Activated T-cell treated with anti-CD3 and anti-CD28 coated beads for 24 hours (primary cell): ENCODE measurements around the gene TSPO.
A peak's percentile ranks its signal among the peaks of the same experiment; 100 is the strongest.
"Not testable (repeated sequence)": the region's sequence is repeated elsewhere in the genome, so short reads cannot be mapped to it uniquely, and the experiment has no call there.

Experiments used
- DNase-seq: peaks from one replicate; pipeline ENCODE4 v3.0.0-alpha.2; 2020; ENCODE audit warnings: low read depth

The TSPO gene

DNA sequence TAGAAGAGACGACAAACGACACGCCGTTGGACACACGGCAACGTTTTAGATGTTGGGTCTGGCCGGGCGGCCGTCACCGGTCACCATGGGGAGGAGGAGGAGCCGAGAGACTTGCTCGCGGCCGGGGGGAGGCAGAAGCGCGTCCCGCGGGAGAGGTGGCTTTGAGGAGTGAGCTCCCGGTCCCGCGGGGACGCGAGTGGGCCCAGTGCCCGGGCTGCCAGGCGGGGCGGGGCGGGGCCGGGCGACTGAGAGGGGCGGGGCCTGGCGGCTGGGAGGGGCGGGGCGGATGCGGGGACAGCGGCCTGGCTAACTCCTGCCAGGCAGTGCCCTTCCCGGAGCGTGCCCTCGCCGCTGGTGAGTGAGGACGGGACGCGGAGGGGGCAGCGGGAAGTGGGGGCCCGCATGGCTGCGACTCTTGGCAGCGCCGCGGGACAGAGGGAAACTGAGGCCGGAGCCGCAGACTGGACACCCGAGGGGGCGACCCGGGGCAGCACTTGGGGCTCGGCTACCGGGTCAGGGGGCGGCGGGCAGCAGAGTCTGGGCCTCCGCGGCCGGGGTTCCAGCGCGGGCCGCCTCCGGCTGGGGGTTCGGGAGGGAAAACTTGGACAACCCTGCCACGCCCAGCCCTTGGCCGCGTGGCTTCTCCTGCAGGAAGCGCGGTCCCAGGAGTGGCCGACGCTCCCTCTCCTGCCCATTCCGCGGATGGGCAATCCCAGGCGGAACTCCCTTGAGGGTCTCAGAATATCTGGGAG is at the start of gene TSPO:
TSPO (plus strand) TSS at position 309 of the 752 bp plus-strand sequence. CDS start 7,680 bp downstream, outside the sequence.
- peak; percentile 49 for DNase-seq

DNA sequence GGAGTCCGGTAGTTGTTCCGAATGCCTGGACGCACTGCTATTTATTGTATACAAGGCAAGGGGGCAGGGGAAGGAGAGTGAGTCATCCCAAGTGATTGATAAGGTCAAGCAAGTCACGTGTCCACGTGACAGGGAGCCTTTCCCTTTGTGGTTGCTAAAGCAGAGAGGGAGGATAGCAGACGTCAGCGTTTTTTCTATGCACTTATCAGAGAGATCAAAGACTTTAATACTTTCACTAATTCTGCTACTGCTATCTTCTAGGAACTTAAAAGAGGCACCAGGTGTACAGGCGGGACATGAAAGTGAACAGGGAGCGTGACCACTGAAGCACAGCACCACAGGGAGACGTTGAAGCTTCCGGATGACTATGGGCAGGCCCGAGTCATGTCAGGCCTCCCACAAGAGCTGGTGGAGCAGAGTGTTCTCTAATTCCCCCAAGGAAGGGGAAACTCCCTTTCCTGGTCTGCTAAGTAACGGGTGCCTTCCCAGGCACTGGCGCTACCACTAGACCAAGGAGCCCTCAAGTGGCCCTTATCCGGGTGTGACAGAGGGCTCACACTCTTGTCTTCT is 47.2 kb upstream of the TSPO start:
- not testable (repeated sequence) for DNase-seq

DNA sequence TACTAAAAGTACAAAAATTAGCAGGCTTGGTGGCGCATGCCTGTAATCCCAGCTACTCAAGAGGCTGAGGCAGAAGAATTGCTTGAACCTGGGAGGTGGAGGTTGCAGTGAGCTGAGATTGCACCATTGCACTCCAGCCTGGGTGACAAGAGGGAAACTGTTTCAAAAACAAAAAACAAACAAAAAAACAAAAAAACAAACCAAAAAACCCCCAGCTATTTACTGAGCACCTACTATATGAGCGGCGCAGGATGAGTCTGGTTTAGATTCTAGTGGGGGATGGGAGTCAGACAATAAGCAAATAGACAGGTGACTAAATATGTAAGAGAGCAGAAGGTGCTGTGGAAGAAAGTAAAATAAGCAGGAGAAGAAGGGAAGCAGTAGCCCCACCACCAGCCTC is 46.4 kb upstream of the TSPO start:
- not testable (repeated sequence) for DNase-seq

DNA sequence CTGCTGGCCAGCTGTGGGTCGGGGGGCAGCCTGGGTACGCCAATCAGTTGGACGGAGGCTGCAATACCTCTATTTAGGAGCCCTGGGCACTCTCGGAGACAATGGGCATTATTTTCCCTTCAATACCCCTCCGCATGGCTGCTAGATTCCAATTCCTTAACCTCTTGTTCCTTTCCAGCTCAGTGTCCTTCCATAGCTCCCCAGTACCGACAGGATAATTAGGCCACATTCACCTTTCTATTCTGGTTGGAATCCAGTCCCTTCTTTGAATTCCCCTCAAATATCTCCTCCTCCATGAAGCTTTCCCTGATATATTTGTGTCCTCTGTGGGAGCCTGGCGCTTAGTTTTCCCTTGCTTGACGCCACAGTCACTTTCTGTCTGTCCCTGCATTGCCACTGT is 45.1 kb upstream of the TSPO start:
- no peak for DNase-seq

DNA sequence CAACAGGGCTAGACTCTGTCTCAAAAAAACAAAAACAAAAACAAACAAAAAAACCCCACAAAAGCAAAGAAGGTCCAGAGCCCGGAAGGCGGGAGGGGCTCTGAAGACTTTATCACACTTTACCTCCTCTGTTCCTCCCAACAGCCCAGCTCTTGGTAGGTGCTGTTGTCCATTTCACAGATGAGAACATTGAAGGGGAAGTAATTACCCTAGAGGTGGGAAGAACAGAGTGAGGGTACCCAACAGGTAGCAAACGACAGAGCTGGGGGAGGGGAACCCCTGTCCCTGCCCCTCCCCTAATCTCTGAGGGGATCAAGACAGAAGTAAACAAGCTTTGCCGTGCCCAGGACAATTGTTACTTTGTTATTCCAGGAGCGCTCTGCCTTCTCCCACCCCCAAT is 41.8 kb upstream of the TSPO start:
- no peak for DNase-seq

DNA sequence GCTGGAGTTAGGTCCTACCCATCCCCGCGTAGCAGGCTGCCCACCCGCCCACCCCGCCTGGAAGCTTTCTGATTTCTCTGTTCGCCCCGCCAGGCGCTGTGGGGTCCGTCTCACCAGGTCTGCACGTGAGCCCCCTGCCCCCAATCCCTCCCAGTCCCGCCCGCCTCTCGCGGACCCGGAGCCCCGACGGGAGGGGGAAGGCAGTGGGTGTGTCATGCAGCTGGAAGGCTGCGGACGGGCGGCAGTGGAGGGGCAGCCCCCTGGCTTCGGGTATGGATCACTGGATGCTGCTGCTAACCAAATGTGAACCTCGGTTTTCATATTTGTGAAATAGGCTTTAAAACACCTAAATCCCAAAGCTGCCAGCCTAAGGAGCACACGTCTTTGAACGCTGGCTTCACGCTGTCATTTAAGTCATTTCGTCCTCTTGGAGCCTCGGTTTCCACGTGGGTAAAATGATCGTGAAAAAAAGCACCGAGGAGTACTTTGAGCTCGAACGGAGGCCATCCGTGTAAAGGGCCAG is 41.4 kb upstream of the TSPO start:
- no peak for DNase-seq

DNA sequence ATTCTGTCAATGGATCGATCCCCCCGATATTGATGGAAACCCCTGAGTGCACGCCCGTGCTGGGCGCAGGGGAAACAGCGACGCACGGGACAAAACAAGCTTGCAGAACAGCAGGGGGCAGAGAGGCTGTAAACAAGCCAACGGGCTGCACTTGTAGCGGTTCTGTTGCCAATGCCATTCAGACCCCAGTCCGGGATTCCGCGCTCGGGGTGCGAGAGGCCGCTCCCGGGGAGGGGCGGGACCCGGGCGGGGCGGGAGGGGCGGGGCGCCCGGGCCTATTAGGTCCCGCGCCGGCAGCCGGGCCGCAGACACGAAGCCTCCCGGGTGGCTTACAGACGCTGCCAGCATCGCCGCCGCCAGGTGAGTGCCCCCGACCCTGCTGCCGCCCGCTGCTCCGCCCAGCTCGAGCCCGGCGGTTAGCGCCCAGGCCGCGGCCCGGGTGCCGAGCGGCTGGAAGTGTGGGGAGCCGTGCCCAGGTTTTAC is 40.9 kb upstream of the TSPO start, which contains the start of gene BIK:
BIK (plus strand) TSS at position 307 of the 483 bp plus-strand sequence. CDS start 13,273 bp downstream, outside the sequence.
- DNase-seq = peak; percentile 18

DNA sequence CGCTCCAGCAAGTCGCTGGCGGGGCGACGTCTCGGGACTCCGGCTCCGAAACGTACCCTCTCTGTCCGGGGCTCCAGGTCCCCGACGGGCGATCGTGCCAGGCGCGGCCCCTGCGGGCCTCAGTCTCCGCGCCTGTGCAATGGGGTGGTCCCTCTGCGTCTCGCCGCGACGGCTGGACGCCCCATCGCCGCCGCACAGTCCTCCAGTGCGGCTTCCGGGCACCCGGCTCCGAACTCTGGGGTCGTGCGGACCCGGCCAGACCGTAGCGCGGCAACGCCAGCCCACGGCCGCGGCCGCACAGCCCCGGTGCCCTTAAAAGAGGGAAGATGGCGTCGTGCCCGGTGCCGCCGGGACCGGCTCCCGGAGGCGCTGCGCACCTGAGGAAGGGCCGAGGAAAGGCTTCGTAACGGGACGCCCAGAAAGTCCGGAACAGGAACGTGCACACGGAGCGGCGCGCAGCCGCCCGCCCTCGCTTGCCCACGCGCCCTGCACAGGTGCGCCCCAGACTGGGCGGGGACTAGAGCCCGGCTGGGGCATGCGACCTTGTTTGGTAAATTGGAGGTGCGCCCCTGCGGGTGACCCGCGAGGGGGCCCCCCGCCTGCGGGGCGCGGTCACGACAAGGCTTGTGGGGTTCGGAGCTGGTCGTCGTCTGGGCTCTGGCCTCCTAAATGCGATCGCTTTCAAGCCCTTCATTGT is 40.3 kb upstream of the TSPO start:
- DNase-seq = peak; percentile 8

DNA sequence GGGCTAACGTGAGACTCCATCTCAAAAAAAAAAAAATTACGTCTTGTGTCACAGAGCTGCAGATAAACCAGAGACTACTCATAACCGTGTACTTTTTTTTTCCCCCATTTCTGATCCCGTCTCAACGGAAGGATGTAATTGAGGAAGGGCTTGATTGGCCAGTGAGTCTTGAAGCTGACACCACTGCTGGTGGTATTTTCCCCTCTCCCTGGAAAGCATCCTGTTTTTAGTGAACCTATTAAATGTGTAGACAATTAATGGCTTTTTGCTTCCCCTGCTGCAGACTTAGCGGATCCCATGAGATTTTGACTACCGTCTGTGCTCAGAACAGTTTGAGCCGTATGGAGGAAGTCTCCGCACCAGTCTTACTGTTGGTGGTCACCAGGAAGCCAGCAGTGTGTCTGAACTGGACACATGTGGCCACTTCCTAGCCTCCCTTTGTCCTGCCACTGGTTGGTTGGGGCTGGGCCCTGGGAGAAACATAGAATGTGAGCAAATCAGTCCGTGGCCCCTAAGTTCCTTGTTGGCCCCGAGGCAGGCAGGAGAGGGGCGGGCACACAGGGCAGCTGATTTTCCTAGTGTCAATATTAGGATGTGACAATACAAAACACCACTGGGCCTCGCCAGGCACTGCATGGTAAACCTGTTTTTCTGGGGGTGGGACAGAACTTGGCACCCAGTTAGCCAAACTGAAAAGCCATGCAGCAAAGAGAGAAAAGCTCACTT is 37.7 kb upstream of the TSPO start:
- no peak for DNase-seq

DNA sequence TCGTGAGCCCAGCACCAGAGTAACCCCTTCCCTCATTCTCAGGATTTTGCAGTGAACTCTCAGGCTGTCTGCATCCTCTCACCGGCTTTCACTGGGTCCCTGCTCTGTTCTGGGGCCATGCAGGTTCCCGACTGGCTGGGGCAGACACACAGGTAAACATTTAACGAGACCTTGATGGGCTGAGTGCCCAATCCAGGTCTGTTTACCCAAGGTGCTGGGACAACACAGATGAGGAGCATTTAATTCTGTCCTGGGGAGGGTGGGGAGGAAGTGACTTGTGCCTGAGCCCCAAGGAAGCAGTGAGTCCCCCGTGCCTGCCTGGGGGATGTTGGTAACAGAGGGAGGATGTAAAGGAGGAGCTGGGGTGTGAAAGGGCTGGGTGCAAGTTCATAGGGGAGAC is 36.4 kb upstream of the TSPO start:
- no peak for DNase-seq

DNA sequence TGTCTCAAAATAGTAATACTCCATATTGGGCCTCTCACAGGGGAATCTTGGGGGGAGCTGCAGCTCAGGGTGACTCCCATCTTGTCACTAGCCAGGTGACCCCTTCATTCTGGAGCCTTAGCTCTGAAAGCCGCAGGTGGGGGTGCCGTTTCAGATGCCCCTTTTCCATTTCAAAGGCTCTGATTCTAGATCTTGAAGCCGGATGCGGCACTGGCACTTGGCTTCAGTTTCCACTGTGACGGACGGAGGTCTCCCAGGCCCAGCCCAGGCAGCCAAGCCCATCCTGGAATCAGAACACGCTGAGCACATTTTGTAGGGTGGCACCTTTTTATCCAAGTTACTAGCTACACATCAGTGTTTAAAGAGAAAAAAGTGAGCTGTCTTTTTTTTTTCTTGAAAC is 34.4 kb upstream of the TSPO start:
- no peak for DNase-seq

DNA sequence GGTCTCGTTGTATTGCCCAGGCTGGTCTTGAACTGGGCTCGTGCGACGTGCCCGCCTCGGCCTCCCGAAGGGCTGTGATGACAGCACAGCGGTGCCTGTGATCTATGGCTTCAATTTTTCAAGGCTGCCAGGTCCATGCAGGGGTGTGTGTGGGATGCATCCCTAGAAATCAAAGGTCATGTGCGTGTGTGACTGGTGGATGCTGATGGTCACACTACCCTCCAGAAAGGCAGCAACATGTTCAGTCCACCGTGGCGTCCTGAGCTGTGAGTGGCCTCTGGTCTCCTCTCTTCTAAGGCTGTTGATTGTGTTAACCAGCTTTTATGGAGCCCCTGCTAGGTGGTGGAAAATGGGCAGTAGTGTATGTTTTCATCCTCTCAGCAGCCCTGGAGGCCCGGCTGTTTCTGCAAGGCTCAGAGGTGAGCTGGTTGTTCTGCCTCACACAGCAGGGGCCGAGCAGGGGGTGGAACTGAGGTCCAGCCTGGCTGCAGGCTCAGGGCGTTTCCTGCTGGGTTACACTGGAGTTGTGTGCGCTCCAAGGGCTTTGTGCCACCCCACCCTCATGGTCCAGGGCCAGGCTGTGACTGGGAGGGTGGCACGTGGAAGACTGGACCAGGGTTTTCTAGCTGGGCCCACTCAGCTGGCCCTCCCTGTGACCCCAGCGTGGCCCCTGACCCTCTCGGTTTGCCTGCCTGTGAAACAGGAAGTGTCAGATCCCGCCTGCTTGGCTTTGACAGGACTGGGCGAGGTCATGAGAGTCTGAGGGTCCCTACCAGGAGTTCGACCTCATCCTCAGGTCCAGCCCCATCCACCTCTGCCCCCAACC is 33.1 kb upstream of the TSPO start:
- DNase-seq = no peak

DNA sequence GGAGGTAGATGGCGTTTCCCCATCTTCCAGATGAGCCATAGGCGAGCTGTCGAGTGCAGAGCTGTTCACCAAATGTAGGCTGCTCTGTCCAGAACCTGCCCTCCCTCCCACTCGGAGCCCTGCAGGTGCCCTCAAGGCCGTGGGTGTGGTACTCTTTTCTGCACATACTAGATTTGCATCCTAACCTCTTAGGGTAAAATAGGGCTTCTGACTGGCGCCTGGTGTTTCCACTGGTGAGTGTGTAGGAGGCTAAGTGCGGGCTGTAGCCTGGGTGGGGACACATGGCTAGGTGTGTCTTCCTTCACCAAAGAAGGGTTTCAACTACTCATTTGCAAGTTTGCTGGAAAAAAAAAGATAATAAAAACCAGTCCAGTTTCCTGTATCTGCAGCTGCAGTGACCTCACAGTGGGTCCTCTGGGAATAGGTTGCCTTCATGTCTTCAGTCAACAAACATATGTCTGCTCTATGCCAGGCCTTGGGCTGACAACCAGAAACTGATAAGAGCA is 32.4 kb upstream of the TSPO start:
- no peak for DNase-seq

DNA sequence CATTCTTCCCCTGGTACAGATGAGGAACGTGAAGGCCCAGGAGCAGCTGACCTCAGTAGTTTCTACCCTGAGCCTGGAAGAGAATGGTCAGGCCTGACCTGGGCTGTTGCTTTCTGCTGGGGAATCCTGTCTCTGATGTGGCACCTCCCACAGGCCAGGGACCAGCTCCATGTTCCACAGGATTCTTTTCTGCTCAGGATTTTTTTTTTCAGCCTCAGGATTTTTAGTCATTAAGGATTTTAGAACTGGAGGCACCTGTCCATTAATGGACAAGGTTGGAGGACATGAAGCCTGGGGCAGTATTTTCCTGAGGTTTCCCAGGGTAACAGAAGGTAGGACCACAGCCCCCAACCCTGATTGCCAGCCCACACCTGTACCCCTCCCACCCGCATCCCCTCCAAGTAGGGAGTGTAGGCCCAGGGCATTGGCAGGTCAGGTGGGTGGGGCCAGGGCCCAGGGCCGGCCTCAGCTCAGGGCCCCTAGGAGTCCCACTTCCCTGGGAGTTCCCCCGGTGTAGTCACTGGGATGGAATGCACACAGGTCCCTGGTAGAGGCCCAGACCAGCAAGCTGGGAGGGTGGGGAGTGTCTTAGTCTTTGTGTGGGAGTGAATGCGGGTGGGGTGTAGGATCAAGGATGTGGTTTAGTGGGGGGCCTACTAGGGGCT is 24.7 kb upstream of the TSPO start:
- no peak for DNase-seq

DNA sequence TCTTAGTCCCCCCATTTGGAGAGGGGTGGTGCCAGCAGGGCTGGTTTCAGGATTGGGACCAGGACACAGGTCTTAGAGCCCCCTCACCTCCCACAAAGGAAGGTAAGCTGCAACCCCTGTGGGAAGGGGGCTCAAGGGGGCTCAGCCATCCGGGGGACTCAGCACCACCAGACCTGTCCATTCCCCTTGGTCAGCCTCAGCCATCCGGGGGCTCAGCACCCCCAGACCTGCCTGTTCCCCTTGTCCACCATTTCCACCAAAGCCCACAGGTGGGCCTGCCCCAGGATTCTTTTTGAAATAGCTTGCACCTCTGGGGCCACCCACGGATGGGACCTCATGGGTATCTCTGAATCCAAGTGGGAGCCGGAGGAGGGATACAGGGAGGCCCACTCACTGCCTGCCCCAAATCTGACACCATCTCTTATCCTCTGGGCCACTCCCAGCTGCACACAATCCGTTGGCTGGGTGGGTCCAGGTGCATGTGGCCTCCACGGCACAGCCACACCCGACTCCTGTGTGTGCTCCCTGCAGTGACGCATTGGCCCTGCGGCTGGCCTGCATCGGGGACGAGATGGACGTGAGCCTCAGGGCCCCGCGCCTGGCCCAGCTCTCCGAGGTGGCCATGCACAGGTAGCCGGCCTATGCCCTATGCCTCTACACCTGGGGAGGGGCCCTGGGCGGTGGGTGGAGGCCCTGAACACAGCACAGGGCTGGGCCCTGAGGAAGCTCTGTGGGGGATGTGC is 24.0 kb upstream of the TSPO start:
- no peak for DNase-seq

DNA sequence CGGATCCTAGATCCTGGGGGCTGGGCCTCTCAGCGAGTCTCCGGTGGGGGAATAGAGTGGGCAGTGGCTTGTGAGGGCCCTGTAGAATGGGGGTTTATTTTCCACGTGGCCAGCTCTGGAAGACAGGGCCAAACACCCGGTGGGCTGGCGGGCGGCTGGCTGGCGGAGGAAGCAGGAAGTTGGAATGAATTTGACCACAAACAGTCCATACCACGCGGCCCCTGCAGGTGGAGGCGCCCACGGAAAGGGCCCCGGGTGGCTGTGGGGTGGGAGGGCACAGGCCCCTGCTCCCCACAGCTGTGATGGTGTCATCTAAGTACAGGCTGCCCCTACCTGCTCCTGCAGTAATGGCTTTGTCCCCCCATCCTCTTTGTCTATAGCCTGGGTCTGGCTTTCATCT is 23.2 kb upstream of the TSPO start:
- no peak for DNase-seq

DNA sequence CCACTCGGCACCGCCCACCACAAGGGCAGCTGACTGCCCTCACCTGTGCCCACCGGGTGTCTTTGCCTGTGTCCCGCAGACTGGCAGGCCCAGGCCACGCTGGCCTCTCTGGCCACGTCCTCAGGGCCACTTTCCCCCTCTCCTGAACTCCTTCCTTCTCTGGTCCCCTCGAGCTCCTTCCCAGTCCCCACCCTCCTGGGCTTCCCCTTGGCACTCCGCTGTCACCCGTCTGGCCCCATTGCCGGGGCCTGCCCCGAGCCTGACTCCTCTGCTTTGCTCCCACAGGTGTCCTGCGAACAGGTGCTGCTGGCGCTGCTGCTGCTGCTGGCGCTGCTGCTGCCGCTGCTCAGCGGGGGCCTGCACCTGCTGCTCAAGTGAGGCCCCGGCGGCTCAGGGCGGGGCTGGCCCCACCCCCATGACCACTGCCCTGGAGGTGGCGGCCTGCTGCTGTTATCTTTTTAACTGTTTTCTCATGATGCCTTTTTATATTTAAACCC is 22.4 kb upstream of the TSPO start:
- no peak for DNase-seq

DNA sequence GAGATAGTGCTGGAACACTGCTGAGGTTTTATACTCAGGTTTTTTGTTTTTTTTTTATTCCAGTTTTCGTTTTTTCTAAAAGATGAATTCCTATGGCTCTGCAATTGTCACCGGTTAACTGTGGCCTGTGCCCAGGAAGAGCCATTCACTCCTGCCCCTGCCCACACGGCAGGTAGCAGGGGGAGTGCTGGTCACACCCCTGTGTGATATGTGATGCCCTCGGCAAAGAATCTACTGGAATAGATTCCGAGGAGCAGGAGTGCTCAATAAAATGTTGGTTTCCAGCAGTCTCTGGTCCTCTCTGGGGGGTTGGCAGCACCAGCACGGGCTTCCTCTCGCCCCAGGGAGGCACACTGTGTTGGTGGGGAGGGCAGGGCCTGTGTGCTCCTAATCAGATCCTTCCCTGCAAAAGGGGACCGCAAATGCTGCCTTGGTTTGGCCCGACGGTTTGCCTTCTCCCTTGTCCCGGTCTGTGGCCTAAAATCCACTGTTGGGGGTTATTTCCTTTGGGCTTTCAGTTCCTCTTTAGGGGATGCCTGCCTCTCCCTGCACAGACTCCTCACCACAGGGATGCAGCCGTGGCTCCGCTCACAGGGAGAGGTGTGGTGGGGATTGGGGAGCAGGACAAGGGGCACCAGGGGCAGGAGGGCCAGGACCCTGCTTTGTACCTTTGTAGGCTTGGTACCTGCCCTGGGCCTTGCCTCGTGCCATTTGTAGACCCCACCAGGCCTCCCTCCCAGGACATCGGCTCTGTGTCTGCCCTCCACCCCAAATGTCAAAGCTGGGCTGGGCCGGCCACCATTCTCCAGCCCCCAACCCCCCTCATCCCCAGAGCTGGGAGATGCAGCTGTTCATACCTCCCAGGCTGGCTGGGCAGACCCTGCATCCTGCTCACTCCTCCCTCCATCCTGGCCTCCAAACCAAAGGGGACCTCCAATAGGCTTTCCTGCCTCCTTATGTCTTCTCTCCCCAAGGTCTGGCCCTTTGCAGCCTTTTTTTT is 21.6 kb upstream of the TSPO start:
- no peak for DNase-seq
